Mammary epithelial cell (primary cell): ENCODE measurements around the gene PPIB.

Experiments
- CTCF ChIP-seq, 2 donors: IDR thresholded peaks in 1 of 2; conservative IDR thresholded peaks in 1 of 2; 2 replicates each; pipeline ENCODE4 v1.5.1; 2011 to 2012; ENCODE audit warnings: inconsistent platforms in 2 of 2, low read length in 2 of 2, mild to moderate bottlenecking in 2 of 2, control low read depth in 1 of 2, low read depth in 1 of 2; ENCODE audit not compliant: insufficient read depth in 1 of 2; ENCODE audit errors: extremely low read depth in 1 of 2
- EZH2 ChIP-seq: IDR thresholded peaks from 2 replicates; pipeline ENCODE4 v1.6.1; 2012; ENCODE audit warnings: low read length, inconsistent platforms, borderline replicate concordance

- no peak for TF ChIP-seq CTCF (conservative IDR thresholded peaks at IDR 0.05 in 1 of 2, IDR thresholded peaks at IDR 0.05 in 1 of 2; ENCODE audit: extremely low read depth in 1 of 2, insufficient read depth in 1 of 2, low read depth in 1 of 2, low read length in 2 of 2)
- no peak for TF ChIP-seq EZH2
Measured at GRCh38 chr15:64166102-64166890, 3.5 kb upstream of the PPIB start.
